Activated CD8-positive, alpha-beta T cell treated with anti-CD3 and anti-CD28 coated beads for 36 hours (primary cell): ENCODE results near the gene TRAPPC11. TPM values are rescaled to one million over a fixed set of nuclear protein-coding genes. Genes with fewer than 3 reads are reported as not detected.
A peak's percentile ranks its signal among the peaks of the same experiment; 100 is the strongest.

Source experiments
- ATAC-seq: fragments of 200-7000 bp; cut with Tn5 transposase; one replicate; pipeline ENCODE4 v1.10.0; 2021; ENCODE audit warnings: mild to moderate bottlenecking, moderate library complexity
- CTCF ChIA-PET: fragments of 350-600 bp; sonication (Branson Sonifier 250); formaldehyde crosslinking; loops from one replicate; lab custom pipeline; 2021; ENCODE audit warnings: antibody characterized with exemption; lab: Charles Lee
- POLR2A ChIA-PET: fragments of 350-600 bp; sonication (Branson Sonifier 250); formaldehyde crosslinking; loops from one replicate; lab custom pipeline; 2021; ENCODE audit warnings: antibody characterized with exemption; lab: Charles Lee
- DNase-seq: peaks from one replicate; pipeline ENCODE4 v3.0.0-alpha.2; 2020
- H3K27ac Mint-ChIP-seq: one replicate; pipeline ENCODE4 v1.8.0; 2021; ENCODE audit warnings: mild to moderate bottlenecking, mixed read lengths
- H3K27me3 Mint-ChIP-seq: one replicate; pipeline ENCODE4 v1.8.0; 2021; ENCODE audit warnings: mixed read lengths
- H3K36me3 Mint-ChIP-seq: one replicate; pipeline ENCODE4 v1.8.0; 2021; ENCODE audit warnings: low read depth, mixed read lengths
- H3K4me1 Mint-ChIP-seq: one replicate; pipeline ENCODE4 v1.8.0; 2021; ENCODE audit warnings: low read depth, mixed read lengths
- H3K4me3 Mint-ChIP-seq: one replicate; pipeline ENCODE4 v1.8.0; 2021; ENCODE audit warnings: mild to moderate bottlenecking, moderate library complexity, mixed read lengths
- H3K9me3 Mint-ChIP-seq: one replicate; pipeline ENCODE4 v1.8.0; 2021; ENCODE audit warnings: mixed read lengths
- CTCF ChIP-seq: fragments of 200-600 bp; IDR thresholded peaks from one replicate; pipeline ENCODE4 v1.8.0; 2022; ENCODE audit warnings: antibody characterized with exemption, mild to moderate bottlenecking
- intact Hi-C: fragments of 100-400 bp; cut with micrococcal nuclease; formaldehyde crosslinking; loops from one replicate; pipeline ENCODE4 v1.10.0; 2022
- total RNA-seq, 2 experiments: library from RNA; stranded (reverse); gene quantifications; one replicate each; pipeline ENCODE4 v1.2.3, GENCODE V29; 2021

Gene TRAPPC11
- total RNA-seq, 2 experiments from 2014 or later: 28.5 to 32.2 TPM

- no peaks in the 10 kb centered on the region for H3K36me3 Mint-ChIP-seq
- H3K27ac Mint-ChIP-seq: no peak overlapping the region
- CTCF ChIA-PET: no interaction called here
- intact Hi-C loops: no loop called here
- no peaks in the 10 kb centered on the region for H3K9me3 Mint-ChIP-seq
- H3K4me1 Mint-ChIP-seq: peaks cover 13% of the 10 kb centered on the region
- DNase-seq: no peak
- ATAC-seq: no peak
- TF ChIP-seq CTCF: no peak
- no peak overlapping the region for H3K4me3 Mint-ChIP-seq
- H3K27me3 Mint-ChIP-seq: no peaks in the 10 kb centered on the region
- POLR2A ChIA-PET: no interaction called here
Observed at GRCh38 chr4:183632689-183633088, 26.4 kb upstream of the TRAPPC11 start.

- intact Hi-C loops: no loop called here
- ATAC-seq: peak; percentile 56
- Mint-ChIP-seq H3K27ac (no peak overlapping the region), H3K36me3 (no peaks in the 10 kb centered on the region), H3K27me3 (no peaks in the 10 kb centered on the region), H3K9me3 (no peaks in the 10 kb centered on the region), H3K4me3 (no peak overlapping the region), H3K4me1 (peaks cover 14% of the 10 kb centered on the region)
- ChIA-PET POLR2A (interaction anchor here (0.8 kb wide), 1 partner anchor 10 kb away, joined by 3 read pairs; no protein-coding TSS in a partner anchor), CTCF (no interaction called here)
- no peak for DNase-seq
- no peak for TF ChIP-seq CTCF
Observed at GRCh38 chr4:183633476-183634400, 25.4 kb upstream of the TRAPPC11 start.

DNA sequence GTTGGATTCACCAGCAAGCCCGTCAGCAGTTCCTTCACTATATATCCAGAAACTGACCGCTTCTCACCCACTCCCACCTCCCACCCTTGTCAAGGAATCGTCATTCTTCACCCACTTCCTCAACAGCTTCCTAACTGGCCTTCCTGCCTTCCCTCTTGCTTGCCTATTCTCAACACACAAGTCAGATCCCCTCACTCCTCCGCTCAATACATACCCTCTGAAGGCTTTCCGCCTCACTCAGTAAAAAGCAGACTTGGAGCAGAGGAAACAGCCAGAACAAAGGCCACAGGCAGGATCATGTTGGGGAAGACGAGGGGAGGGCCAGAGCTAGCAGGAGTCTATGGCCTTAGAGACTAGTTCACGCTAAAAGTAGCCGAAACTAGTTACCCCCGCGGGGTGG, 23.8 kb upstream of the TRAPPC11 start:
- no peak for ATAC-seq
- Mint-ChIP-seq H3K9me3 (no peaks in the 10 kb centered on the region), H3K27ac (no peak overlapping the region), H3K4me1 (peaks cover 14% of the 10 kb centered on the region), H3K4me3 (no peak overlapping the region), H3K27me3 (no peaks in the 10 kb centered on the region), H3K36me3 (no peaks in the 10 kb centered on the region)
- intact Hi-C loops: no loop called here
- POLR2A ChIA-PET: no interaction called here
- CTCF ChIA-PET: no interaction called here
- DNase-seq: no peak
- TF ChIP-seq CTCF: no peak

DNA sequence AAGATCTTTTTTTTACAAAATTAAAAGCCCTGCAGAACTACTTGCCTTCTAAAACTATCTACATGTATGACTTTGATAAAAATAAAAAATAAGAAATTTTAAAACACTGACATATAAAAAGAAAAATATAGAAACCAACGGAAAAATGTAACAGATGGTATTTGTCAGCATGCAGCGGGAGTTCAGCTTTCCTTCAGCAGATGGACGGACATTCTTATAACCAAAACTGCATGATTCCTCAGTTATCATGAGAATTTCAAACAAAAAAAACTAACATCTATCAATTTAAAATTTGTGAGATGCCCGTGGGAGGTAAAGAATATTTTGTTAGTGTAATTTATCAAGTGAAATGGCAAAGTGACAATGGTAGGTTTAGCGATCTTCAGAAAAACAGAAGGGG, 23.4 kb upstream of the TRAPPC11 start:
- DNase-seq: no peak
- no peaks in the 10 kb centered on the region for H3K27me3 Mint-ChIP-seq
- no peaks in the 10 kb centered on the region for H3K36me3 Mint-ChIP-seq
- H3K27ac Mint-ChIP-seq: no peak overlapping the region
- no peak for ATAC-seq
- H3K9me3 Mint-ChIP-seq: no peaks in the 10 kb centered on the region
- H3K4me3 Mint-ChIP-seq: no peak overlapping the region
- ChIA-PET POLR2A (no interaction called here), CTCF (no interaction called here)
- intact Hi-C loops: no loop called here
- peaks cover 14% of the 10 kb centered on the region for H3K4me1 Mint-ChIP-seq
- TF ChIP-seq CTCF: no peak

- H3K4me1 Mint-ChIP-seq: peaks cover 17% of the 10 kb centered on the region
- no peaks in the 10 kb centered on the region for H3K9me3 Mint-ChIP-seq
- no peak overlapping the region for H3K27ac Mint-ChIP-seq
- H3K36me3 Mint-ChIP-seq: peaks cover 4% of the 10 kb centered on the region
- ChIA-PET POLR2A (no interaction called here), CTCF (no interaction called here)
- ATAC-seq: no peak
- intact Hi-C loops: no loop called here
- no peak overlapping the region for H3K4me3 Mint-ChIP-seq
- no peak for TF ChIP-seq CTCF
- H3K27me3 Mint-ChIP-seq: no peaks in the 10 kb centered on the region
- no peak for DNase-seq
Observed at GRCh38 chr4:183636503-183636902, 22.6 kb upstream of the TRAPPC11 start.
